ENCODE measurements around the gene PTPRB. TPM values are rescaled to one million over a fixed set of nuclear protein-coding genes. Genes with fewer than 3 reads are reported as not detected.

The PTPRB gene
- total RNA-seq, result not detected

GRCh38 chr12:70637303-70638085 lies at the start of gene PTPRB:
TSS of gene PTPRB (minus strand) at chr12:70637429. CDS start at chr12:70637395, 34 bp downstream.
- CTCF ChIA-PET, result no interaction called here
- POLR2A ChIA-PET, result no interaction called here

- ChIA-PET POLR2A (no interaction called here), CTCF (no interaction called here)
Measured at GRCh38 chr12:70686907-70687306, 49.7 kb upstream of the PTPRB start.

GRCh38 chr12:70686299-70686698 lies 49.1 kb upstream of the PTPRB start:
- CTCF ChIA-PET, result no interaction called here
- POLR2A ChIA-PET, result no interaction called here

- ChIA-PET POLR2A (no interaction called here), CTCF (no interaction called here)
Measured at GRCh38 chr12:70683976-70684375, 46.7 kb upstream of the PTPRB start.

- ChIA-PET POLR2A (no interaction called here), CTCF (no interaction called here)
Measured at GRCh38 chr12:70671698-70672097, 34.5 kb upstream of the PTPRB start.

GRCh38 chr12:70670948-70671347 lies 33.7 kb upstream of the PTPRB start:
- POLR2A ChIA-PET, result no interaction called here
- CTCF ChIA-PET, result no interaction called here

GRCh38 chr12:70667253-70667652 lies 30.0 kb upstream of the PTPRB start:
- POLR2A ChIA-PET, result no interaction called here
- CTCF ChIA-PET, result no interaction called here

GRCh38 chr12:70666364-70666763 lies 29.1 kb upstream of the PTPRB start:
- POLR2A ChIA-PET, result no interaction called here
- CTCF ChIA-PET, result no interaction called here

GRCh38 chr12:70664465-70664881 lies 27.2 kb upstream of the PTPRB start:
- ChIA-PET CTCF (no interaction called here), POLR2A (no interaction called here)

- POLR2A ChIA-PET, result no interaction called here
Measured at GRCh38 chr12:70663838-70664237, 26.6 kb upstream of the PTPRB start.

GRCh38 chr12:70661466-70662161 lies 24.4 kb upstream of the PTPRB start:
- POLR2A ChIA-PET, result no interaction called here

More at GRCh38 chr12:70663838-70664237, 26.6 kb upstream of the PTPRB start:
- CTCF ChIA-PET, result no interaction called here

GRCh38 chr12:70660620-70661219 lies 23.5 kb upstream of the PTPRB start:
- ChIA-PET CTCF (no interaction called here), POLR2A (no interaction called here)

More at GRCh38 chr12:70661466-70662161, 24.4 kb upstream of the PTPRB start:
- CTCF ChIA-PET, result no interaction called here

GRCh38 chr12:70660002-70660604 lies 22.9 kb upstream of the PTPRB start:
- CTCF ChIA-PET, result no interaction called here

GRCh38 chr12:70659077-70659606 lies 21.9 kb upstream of the PTPRB start:
- POLR2A ChIA-PET, result no interaction called here
- CTCF ChIA-PET, result no interaction called here

More at GRCh38 chr12:70660002-70660604, 22.9 kb upstream of the PTPRB start:
- POLR2A ChIA-PET, result no interaction called here

GRCh38 chr12:70657616-70658286 lies 20.5 kb upstream of the PTPRB start:
- ChIA-PET POLR2A (no interaction called here), CTCF (no interaction called here)

GRCh38 chr12:70652451-70652850 lies 15.2 kb upstream of the PTPRB start:
- ChIA-PET CTCF (no interaction called here), POLR2A (no interaction called here)

GRCh38 chr12:70648831-70649230 lies 11.6 kb upstream of the PTPRB start:
- POLR2A ChIA-PET, result no interaction called here
- CTCF ChIA-PET, result no interaction called here

GRCh38 chr12:70648191-70648590 lies 11.0 kb upstream of the PTPRB start:
- CTCF ChIA-PET, result no interaction called here
- POLR2A ChIA-PET, result no interaction called here

- ChIA-PET CTCF (no interaction called here), POLR2A (no interaction called here)
Measured at GRCh38 chr12:70646850-70647249, 9.6 kb upstream of the PTPRB start.
